Mesothelial cell of epicardium (in vitro differentiated cells): ENCODE data around the gene GLCCI1. TPM values are rescaled to one million over a fixed set of nuclear protein-coding genes. Genes with fewer than 3 reads are reported as not detected.
"Not testable (repeated sequence)": the region's sequence is repeated elsewhere in the genome, so short reads cannot be mapped to it uniquely, and the experiment has no call there.

ENCODE experiments used
- DNase-seq, 2 experiments: peaks; one replicate each; pipeline ENCODE4 v3.0.0; 2021; ENCODE audit warnings: low spot score in 2 of 2; ENCODE audit not compliant: unreplicated experiment in 2 of 2
- H3K27ac Mint-ChIP-seq: 2 replicates; pipeline ENCODE4 v1.8.0; 2021; ENCODE audit warnings: mixed read lengths
- H3K27me3 Mint-ChIP-seq: 2 replicates; pipeline ENCODE4 v1.8.0; 2021; ENCODE audit warnings: low read depth, mixed read lengths
- H3K36me3 Mint-ChIP-seq: 2 replicates; pipeline ENCODE4 v1.8.0; 2021; ENCODE audit warnings: mixed read lengths
- H3K4me1 Mint-ChIP-seq: 2 replicates; pipeline ENCODE4 v1.8.0; 2021; ENCODE audit warnings: mixed read lengths
- H3K4me3 Mint-ChIP-seq: 2 replicates; pipeline ENCODE4 v1.8.0; 2021; ENCODE audit warnings: mild to moderate bottlenecking, moderate library complexity, mixed read lengths
- H3K9me3 Mint-ChIP-seq: 2 replicates; pipeline ENCODE4 v1.8.0; 2021; ENCODE audit warnings: mixed read lengths
- CTCF ChIP-seq: fragments of 200-600 bp; sonication (generic); IDR thresholded peaks from one replicate; pipeline ENCODE4 v1.5.0; 2021; ENCODE audit warnings: antibody characterized with exemption; ENCODE audit not compliant: unreplicated experiment
- total RNA-seq: library from RNA; stranded (reverse); gene quantifications from 3 replicates; pipeline ENCODE4 v1.2.1, GENCODE V29; 2021

GLCCI1 gene
- total RNA-seq, 1 donor from 2014 or later, result 30.2 TPM

GRCh38 chr7:8085420-8085819 is 116.8 kb downstream of the GLCCI1 start:
- Mint-ChIP-seq H3K9me3 (no peaks in the 10 kb centered on the region), H3K36me3 (peaks cover 18% of the 10 kb centered on the region), H3K27ac (no peak overlapping the region), H3K4me1 (no peaks in the 10 kb centered on the region), H3K4me3 (no peak overlapping the region), H3K27me3 (no peaks in the 10 kb centered on the region)
- DNase-seq, result no peak
- no peak for TF ChIP-seq CTCF

GRCh38 chr7:8086239-8086638 is 117.6 kb downstream of the GLCCI1 start:
- no peaks in the 10 kb centered on the region for H3K27me3 Mint-ChIP-seq
- no peaks in the 10 kb centered on the region for H3K9me3 Mint-ChIP-seq
- TF ChIP-seq CTCF, result no peak
- H3K4me3 Mint-ChIP-seq, result no peak overlapping the region
- peaks cover 18% of the 10 kb centered on the region for H3K36me3 Mint-ChIP-seq
- no peaks in the 10 kb centered on the region for H3K4me1 Mint-ChIP-seq
- no peak overlapping the region for H3K27ac Mint-ChIP-seq
- DNase-seq, result no peak

GRCh38 chr7:8089036-8089780 is 120.6 kb downstream of the GLCCI1 start:
- peaks cover 8% of the 10 kb centered on the region for H3K4me1 Mint-ChIP-seq
- TF ChIP-seq CTCF, result no peak
- no peaks in the 10 kb centered on the region for H3K9me3 Mint-ChIP-seq
- H3K36me3 Mint-ChIP-seq, result peaks cover 18% of the 10 kb centered on the region
- H3K27me3 Mint-ChIP-seq, result no peaks in the 10 kb centered on the region
- H3K4me3 Mint-ChIP-seq, result no peak overlapping the region
- H3K27ac Mint-ChIP-seq, result no peak overlapping the region
- no peak for DNase-seq

GRCh38 chr7:8092140-8092539 is 123.5 kb downstream of the GLCCI1 start:
- H3K27me3 Mint-ChIP-seq, result no peaks in the 10 kb centered on the region
- no peak for DNase-seq
- peaks cover 10% of the 10 kb centered on the region for H3K36me3 Mint-ChIP-seq
- H3K9me3 Mint-ChIP-seq, result peaks cover 5% of the 10 kb centered on the region
- no peak overlapping the region for H3K4me3 Mint-ChIP-seq
- peaks cover 8% of the 10 kb centered on the region for H3K4me1 Mint-ChIP-seq
- no peak overlapping the region for H3K27ac Mint-ChIP-seq
- TF ChIP-seq CTCF, result no peak

GRCh38 chr7:8094164-8095140 is 125.9 kb downstream of the GLCCI1 start:
- H3K27ac Mint-ChIP-seq, result no peak overlapping the region
- no peak overlapping the region for H3K4me3 Mint-ChIP-seq
- TF ChIP-seq CTCF, result no peak
- peaks cover 2% of the 10 kb centered on the region for H3K27me3 Mint-ChIP-seq
- DNase-seq, result no peak
- H3K9me3 Mint-ChIP-seq, result peaks cover 26% of the 10 kb centered on the region
- H3K36me3 Mint-ChIP-seq, result peaks cover 15% of the 10 kb centered on the region
- H3K4me1 Mint-ChIP-seq, result peaks cover 8% of the 10 kb centered on the region

GRCh38 chr7:8101292-8101691 is 132.7 kb downstream of the GLCCI1 start:
- not testable (repeated sequence) for H3K4me3 Mint-ChIP-seq, H3K4me1 Mint-ChIP-seq, H3K27ac Mint-ChIP-seq, DNase-seq, H3K27me3 Mint-ChIP-seq
- H3K9me3 Mint-ChIP-seq, result peaks cover 43% of the 10 kb centered on the region
- H3K36me3 Mint-ChIP-seq, result peaks cover 13% of the 10 kb centered on the region
